ENCODE results near the gene CTDP1.
"Not testable (repeated sequence)": the region's sequence is repeated elsewhere in the genome, so short reads cannot be mapped to it uniquely, and the experiment has no call there.

CTDP1 gene

DNA sequence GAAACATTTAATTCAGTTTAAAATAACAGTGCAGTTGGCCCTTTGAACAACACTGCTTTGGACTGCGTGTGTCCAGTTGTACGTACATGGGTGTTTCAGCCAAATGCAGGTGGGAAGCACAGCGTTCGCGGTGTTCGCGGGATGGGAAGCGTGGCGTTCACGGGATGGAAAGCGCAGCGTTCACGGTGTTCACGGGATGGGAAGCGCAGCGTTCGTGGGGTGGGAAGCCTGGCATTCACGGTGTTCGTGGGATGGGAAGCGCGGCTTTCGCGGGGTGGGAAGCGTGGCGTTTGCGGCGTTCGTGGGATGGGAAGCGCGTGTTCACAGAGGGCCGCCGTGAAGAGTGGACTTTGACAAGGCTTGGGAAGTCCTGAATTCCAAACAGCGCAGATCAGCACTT, 47.6 kb downstream of the CTDP1 start:
- no peak for DNase-seq

DNA sequence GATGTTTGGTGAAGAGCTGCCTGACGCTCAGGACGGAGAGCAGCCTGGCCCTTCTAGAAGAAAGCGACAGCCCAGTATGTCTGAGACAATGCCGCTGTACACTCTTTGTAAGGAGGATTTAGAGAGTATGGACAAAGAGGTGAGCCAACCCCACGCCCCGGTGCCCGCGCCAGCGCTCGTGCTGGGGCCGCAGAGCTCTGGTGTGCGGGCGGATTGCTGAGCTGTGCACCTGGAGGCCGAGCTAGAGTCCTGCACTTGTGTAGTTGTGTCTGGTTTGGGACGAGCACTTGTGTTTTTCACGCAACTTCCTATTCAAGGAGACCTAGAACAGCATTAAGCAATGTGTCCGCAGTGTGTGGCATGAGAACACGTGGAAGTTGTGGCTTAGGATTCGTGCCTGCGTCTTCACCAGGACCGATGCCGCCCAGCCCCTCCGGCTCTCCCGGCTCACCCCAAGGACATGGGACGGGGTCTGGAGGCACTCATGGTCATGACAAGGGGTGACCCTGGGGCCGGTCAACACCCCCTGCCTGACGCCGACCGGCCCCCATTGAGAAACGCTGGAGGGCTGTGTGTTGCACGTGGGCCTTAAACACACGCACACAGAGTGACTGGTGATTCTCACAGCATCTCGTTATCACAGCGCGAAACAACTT, 49.5 kb downstream of the CTDP1 start:
- no peak for DNase-seq

DNA sequence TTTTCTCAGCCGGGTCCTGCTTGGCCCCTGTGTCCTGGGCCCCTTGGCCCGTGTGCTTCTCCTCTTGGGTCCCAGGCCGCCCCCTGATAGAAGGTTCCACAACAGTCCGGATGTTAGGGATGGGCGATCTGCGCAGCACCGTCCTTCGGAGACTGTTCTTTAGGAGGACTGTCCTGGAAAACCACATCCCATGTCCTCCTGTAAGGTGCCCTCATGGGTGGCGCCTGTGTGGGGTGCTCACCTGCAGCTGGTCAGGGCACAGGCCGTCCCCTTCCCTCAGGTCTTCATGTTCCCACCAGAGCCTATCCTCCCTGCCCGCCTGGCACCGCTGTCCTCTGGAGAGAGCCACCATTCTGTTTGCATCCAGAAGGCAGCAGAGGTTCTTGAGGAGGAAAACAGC, 50.0 kb downstream of the CTDP1 start:
- no peak for DNase-seq

DNA sequence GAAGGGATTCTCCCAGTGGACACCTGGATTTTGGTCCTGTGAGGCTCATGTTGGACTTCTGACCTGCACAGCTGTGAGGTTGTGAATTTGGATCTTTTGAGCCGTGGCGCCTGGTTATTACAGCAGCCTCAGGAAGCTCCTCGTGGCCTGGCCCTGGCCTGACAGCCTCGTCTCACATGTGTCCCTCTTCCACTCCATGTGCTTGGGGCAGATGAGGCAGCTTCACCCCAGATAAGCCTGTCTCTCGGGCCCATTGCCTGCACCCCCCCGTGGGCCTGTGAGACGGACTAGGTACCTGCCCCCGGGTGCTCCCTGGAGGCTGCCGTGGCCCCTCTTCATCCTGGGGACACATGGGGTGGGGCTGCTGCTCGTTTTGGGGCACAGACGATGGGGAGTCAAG, 51.2 kb downstream of the CTDP1 start:
- no peak for DNase-seq

DNA sequence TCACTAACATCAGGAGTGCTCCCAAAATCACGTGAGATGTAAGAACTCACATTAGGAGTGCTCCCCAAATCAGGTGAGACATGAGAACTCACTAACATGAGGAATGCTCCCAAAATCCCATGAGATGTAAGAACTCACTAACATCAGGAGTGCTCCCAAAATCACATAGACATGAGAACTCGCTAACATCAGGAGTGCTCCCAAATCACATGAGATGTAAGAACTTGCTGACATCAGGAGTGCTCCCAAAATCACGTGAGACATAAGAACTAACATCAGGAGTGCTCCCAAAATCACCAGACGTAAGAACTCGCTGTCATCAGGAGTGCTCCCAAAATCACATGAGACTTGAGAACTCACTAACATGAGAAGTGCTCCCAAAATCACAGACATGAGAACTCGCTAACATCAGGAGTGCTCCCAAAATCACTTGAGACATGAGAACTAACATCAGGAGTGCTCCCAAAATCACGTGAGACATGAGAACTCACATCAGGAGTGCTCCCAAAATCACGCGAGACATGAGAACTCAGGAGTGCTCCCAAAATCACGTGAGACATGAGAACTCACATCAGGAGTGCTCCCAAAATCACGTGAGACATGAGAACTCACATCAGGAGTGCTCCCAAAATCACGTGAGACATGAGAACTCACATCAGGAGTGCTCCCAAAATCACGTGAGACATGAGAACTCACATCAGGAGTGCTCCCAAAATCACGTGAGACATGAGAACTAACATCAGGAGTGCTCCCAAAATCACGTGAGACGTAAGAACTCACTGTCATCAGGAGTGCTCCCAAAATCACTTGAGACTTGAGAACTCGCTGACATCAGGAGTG, 52.5 kb downstream of the CTDP1 start:
- DNase-seq: not testable (repeated sequence)

DNA sequence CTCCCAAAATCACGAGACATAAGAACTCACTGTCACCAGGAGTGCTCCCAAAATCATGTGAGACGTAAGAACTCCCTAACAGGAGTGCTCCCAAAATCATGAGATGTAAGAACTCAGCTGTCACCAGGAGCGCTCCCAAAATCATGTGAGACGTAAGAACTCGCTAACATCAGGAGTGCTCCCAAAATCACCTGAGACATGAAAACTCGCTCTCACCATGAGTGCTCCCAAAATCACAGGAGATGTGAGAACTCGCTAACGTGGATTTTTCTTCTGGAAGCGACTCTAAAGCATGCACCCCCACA, 53.1 kb downstream of the CTDP1 start:
- no peak for DNase-seq

DNA sequence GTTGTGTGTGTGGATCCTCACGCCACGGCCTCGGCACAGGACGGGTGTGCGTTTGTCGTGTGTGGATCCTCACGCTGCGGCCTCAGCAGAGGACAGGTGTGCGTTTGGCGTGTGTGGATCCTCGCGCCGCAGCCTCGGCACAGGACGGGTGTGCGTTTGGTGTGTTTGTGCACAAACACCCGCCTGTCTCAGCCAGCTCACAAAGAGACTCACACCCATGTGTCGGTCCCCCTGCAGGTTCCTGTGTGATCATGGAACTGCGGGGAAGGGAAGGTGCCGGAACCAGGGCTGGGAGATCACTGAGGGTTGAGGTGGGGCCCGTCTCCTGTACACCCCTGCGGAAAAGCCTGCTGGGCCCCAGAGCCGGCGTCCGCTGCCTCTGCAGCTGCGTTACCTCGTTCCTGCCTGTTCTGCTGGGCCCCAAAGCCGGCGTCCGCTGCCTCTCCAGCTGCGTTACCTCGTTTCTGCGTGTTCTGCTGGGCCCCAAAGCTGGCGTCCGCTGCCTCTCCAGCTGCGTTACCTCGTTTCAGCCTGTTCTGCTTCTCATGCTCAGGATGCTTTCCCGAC, 53.6 kb downstream of the CTDP1 start:
- DNase-seq: no peak

DNA sequence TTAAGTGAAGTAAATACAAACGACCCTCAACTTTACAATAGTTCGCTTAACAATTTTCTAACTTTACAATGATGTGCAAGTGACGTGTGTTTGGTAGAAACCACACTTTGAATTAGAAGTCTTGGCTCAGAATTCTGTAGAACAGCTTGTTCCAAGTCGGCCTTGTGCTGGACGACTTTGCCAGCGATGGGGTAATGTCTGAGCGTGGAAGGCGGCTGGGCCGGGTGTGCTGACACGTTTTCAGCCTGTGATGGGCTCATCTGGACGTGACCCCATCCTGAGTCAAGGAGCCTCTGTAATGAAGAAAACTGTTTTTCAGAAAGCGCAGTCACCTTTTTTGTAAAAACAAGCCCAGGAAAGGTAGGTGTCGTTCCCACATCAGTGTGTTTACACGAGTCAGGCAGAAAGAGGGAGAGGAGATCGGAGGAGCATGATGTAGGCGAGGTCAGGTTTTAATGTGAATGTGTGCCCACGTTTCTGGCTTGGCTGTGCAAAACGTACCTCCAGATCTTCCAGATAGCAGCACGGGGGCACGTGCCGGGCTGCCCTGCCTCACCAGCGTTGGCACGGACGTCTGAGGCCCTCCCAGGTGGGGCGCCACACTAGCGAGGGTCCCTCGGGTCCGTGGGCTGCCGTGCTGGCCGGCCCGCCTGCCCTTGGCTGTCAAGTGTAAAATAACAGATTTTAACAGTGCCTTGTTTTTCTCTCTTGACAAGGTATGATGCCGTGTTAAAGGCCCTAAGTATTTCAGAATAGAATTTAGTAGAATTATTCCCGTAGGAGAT, 54.6 kb downstream of the CTDP1 start:
- DNase-seq: no peak

DNA sequence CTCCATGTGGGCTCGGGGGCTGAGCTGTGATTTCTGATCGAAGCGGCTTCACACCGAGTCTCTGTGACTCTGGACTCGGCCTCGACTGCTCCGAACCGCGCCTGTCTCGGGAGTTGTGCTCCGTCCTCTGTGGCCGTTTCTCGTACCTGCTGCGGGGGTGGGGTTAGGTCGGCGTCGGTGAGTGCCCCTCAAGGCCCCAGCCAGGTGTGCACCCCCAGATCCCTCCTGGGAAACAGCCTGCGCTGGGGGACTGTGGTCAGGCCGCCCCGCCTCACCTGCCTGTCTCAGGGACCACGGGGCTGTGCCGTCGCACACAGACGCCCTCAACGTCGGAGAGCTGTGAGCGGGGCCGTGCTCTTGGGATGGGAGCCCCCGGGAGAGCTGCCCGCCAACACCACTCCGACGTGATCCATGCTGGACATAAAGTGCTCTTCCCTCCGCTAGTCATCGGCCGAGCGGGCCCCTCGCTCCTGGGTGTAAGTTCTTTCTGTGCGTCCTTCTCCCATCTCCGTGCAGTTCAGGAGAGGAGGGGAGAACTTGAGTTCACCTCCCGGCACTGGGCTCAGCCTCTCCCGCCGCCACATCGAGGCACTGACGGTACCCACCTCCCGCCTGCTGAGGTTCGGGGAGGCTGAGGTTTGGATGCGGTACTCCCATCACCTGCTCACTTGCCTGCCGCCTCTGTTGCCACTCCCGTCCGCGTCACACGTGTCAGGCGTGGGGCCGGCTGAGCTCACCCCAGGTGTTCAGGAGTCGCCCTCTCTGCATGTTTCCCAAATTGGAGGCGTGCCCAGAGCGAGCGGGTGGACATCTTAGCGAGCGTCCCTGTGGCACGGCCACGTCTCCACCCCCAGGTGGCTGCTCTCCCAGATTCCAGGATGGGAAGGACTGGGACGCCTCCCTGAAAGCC, 55.7 kb downstream of the CTDP1 start:
- DNase-seq: no peak

DNA sequence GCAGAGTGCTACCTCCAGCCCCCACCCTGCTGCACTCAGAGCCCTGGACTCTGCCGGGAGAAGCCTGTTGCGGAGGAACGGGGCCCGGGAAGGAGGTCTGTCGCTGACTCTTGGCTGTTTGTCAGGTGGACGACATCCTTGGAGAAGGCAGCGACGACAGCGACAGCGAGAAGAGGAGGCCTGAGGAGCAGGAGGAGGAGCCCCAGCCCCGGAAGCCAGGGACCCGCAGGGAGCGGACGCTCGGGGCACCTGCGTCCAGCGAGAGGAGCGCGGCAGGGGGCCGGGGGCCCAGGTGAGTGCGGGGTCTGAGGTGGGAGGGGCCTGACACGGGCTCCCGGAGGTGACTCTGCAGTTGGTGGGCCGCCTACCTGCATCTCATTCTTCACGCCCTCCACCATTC, 56.6 kb downstream of the CTDP1 start:
- peak in 1 of 5 donors; percentile 13 for DNase-seq

DNA sequence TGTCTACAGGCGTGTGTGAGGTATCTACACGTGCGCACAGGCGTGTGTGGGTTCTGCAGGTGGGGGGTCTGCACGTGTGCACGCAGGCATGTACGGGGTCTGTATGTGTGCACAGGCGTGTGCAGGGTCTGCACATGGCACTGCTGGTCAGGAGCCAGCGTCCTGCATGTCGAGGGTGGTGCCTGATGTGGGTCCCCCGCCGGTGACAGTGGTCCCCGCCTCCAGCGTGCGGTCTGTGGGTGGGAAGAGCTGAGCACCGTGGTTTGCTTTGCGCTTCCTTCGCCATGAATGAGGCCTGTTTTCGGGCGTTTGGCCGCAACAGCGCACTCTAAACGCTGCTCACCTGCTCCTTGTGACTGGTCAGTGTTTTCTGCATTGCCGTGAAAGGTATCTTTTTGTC, 57.2 kb downstream of the CTDP1 start:
- peak in 1 of 5 donors; percentile 5 for DNase-seq

DNA sequence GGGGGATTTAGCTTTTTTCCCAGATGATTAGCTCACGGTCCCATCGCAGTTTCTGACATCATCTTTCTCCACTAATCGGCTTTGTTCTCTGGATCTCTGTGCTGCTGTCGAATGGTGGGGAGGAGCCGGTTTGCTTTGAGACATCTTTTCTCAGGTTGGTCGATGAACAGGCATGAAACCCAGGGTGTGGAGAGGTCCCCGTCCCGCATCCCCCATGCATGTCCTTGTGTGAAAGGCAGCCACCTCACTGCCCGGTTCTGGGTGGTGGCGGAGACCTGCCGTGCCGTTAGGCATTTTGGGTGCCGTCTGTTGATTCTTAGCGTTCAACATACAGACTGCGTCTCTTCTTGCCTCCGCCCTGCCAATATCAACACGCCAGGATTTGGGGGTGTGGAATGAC, 57.8 kb downstream of the CTDP1 start:
- peak in 1 of 5 donors; percentile 3 for DNase-seq

DNA sequence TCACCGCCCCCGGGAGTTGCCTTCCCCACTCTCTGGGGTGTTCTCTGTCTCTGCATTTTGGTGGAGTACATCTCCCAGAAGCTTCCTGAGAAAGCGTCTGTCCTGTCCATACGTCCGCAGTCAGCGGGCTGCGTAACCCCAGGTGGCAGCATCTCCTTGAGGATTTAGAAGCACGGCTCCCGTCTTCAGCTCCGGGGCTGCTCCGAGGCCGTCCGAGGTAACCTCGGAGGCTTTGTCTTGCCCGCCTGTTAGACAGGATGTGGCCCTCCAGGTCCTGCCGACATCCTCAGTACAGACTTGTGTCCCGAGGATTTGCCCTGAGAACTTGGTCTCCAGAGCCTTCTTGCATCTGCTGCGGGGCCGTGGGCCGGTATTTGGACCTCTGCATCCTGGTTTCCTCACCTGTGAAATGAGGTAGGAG, 58.4 kb downstream of the CTDP1 start:
- DNase-seq: peak in 1 of 5 donors; percentile 11

DNA sequence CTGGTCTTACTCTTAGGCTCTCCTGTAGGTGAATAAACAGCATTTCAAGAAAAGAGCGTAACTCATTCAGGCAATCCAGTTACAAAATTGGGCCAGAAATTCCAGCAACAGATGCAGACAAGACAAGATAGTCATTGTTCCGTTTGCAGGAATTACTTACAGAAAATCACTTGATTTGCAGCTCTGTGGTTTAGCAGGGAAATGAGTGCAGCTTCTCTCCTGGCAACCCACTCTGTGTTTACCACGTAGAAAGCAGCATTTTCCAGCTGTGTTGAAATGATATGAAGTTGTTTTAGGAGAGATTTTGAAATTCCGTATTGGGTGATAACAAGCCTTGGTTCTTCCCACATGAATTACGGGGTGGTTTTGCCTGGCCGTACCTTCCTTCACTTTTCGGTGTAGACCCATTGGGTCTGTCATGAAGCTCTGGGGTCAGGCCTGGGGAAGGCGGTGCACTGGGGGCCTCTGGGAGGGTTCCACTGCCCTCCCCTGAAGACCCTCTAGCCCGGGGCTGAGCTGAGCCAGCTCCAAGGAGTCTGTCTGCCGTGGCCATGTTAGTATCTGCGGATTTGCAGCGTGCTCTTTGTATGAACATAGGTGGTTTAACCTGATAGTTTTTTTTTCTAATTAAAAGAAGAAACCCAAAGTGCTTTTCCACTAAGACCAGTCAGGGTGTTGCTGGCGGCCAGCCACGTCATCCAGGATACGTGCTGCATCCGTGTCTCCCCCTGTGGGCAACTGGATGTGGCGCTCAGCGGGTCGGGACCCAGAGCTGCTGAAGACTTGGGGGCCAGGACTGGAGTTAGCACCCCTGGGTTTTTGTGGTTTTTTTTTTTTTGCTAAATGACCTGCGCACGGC, 59.2 kb downstream of the CTDP1 start:
- DNase-seq: peak in 1 of 5 donors; percentile 6

DNA sequence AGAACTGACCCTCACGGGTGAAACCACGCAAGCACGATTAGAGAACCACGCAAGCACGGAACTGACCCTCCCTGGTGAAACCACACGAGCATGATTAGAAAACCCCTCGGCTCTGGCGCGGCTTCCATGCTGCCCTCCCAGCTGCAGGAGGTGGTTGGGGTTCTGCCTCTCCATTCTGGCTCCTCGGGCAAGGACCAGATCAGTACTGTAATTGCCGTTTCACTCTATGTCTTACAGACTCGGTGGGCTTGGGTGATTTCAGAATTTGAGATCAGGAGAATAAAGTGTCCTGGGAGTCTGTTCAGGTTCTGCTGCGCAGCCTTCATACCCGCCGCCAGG, 59.8 kb downstream of the CTDP1 start:
- no peak for DNase-seq

DNA sequence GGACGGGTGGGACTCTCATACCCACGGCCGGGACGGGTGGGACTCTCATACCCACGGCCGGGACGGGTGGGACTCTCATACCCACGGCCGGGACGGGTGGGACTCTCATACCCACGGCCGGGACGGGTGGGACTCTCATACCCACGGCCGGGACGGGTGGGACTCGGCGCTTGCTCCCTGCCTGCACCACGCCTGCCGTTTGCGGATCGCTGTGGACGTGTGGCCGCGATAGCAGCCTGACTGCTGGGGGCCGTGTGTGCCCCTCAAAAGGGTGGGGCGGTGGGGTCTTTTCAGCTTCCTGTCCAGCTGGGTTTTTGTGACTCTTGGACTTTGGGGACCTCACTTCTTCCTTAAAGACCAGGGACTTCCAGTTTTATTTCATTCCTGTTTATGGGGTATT, 60.4 kb downstream of the CTDP1 start:
- DNase-seq: peak in 1 of 5 donors; percentile 2

DNA sequence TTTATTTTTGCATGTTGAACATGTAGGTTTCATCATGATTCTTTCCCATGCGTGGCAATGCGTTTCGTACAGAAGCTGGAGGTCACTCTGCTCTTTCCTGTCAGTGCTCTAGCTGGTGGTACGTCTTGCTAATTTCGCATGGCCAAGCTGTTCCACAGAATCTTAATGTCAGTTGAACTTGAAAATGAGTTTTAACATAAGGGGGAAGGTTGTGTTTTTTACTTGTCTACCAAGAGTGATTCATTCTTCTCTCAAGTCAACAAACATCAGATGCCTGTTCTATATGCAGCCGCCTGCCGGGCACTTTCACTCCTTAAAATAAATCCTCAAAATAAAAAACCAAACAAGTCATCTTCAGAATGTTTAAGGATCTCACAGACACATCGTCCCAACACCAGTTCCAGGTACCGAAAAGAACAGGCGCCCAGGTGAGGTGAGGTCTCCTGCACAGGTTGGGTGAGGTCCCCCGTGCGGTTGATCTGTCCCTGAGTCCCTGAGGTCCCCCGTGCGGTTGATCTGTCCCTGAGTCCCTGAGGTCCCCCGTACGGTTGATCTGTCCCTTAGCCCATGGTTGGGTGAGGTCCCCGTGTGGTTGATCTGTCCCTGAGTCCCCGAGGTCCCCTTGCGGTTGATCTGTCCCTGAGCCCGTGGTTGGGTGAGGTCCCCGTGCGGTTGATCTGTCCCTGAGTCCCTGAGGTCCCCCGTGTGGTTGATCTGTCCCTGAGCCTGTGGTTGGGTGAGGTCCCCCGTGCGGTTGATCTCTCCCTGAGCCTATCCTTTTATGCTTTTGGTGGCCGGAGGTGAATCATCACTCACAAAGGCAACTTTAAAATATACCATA, 61.1 kb downstream of the CTDP1 start:
- peak in 1 of 5 donors; percentile 2 for DNase-seq

DNA sequence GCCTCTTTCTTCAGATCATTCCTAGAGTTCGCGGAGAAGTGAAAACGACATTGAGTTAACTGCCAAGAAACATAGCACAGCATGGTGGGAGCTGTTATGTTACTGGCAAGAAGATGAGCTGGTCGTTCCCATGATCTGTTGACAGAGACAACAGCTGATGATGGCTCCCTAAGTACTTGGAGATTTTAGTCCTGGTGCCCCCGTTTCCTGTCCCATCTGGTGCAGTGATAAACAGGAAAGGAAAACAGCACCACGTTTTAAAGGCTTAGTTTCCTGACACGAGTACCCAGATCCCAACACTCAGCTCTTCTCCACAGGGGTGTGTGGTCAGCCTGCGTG, 61.7 kb downstream of the CTDP1 start:
- peak in 1 of 5 donors; percentile 0 for DNase-seq

DNA sequence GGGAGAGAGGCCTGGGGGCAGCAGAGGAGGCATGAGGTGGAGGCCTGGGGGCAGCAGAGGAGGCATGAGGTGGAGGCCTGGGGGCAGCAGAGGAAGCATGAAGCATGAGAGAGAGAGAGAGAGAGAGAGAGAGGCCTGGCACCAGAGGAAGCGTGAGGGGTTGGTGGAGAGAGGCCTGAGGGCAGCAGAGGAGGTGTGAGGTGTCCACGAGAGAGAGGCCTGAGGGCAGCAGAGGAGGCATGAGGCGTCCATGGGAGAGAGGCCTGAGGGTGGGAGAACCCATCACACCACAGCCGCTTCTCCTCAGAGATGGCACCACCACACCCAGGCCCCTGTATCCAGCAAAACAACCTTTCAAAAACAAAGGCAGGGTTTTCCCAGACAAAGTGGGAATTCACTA, 62.5 kb downstream of the CTDP1 start:
- DNase-seq: peak in 1 of 5 donors; percentile 1

DNA sequence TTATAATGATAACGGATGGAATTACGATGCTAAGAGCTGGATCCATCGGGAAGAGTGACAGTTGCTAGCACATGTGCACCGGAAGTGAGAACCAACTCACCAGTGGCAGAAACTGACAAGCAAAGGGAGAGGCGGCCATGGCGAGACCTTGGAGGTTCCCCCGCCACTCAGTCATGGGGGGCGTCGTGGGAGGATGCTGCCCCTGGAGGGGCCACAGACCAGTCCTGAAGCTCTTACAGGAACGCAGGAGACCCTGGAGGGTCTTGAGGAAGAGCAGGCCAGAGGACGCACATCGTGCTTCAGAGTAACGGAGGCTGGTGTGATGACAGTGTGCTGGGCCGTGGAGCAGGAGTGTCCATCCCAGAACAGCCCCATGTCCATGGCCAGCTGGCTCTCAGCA, 65.0 kb downstream of the CTDP1 start:
- DNase-seq: no peak

DNA sequence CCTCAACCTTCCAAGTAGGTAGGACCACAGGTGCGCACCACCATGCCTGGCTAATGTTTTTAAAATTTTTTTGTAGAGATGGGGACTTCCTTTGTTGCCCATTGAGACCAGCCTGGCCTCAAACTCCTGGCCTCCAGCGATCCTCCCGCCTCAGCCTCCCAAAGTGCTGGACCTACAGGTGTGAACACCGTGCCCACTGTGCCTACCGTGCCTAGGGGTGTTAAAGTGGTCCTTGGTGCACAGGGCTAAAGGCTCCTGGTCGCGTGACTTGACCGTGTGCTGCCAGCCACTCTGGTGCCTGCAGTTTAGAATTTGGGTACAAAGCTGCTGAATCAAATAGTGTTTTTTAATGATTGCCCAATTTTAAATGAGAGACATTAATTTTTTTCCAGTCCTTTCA, 67.1 kb downstream of the CTDP1 start:
- DNase-seq: no peak
